Peyer's patch (tissue), 4 donors: ENCODE data around the gene WDR18.

Source experiments
- CTCF ChIP-seq, 6 experiments: fragments of 450-650 bp in 4 of 6; fragments of 200-600 bp in 2 of 6; sonication (generic) in 1 of 6; IDR thresholded peaks; one replicate each; pipeline ENCODE4 v1.5.1; 2017 to 2019; ENCODE audit warnings: antibody characterized with exemption in 6 of 6, mild to moderate bottlenecking in 3 of 6, moderate library complexity in 1 of 6
- POLR2A ChIP-seq, 2 donors: fragments of 450-650 bp; IDR thresholded peaks; one replicate each; pipeline ENCODE4 v1.5.1; 2017; ENCODE audit warnings: antibody characterized with exemption in 2 of 2, mild to moderate bottlenecking in 2 of 2, moderate library complexity in 2 of 2

DNA sequence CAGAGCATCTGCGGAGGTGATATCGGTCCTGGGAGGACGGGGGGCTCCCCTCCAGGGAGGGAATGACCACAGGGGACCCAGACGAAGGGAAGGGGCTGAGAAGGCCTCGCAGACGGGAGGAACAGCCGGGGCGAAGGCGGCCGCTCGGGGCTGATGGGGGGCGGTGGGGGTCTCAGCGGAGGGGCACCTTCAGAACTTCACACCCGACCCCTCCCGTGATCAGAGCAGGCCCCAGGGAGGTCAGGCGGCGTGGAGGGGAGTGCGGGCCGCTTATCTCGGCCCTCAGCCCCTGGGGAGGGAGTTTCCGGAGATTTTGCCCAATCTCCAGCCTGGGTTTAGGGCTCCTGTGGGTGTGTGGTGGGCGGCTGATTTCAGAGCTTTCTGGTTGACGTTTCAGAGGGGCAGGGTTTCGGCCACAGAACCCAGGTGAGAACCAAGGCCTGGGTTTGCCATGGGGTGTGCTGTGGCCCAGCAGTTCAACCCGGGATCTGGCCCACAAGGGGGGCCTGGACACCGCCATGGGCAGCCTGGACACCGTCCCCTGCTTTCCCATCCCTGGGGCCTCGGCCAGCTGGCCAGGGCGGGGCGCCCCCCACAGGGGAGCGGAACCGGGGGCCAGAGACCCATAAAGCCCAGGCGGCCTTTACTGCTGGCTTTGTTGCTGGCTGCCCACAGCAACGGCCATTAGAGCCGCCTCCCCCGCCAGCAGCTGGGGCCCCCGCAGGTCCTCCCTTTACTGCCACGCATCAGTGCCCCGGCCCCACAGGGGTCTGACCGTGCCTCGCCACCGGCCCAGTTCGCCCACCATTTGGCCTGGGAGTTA lies 29.3 kb upstream of the WDR18 start:
- TF ChIP-seq CTCF (IDR thresholded peaks at IDR 0.05) (no peak), POLR2A (IDR thresholded peaks at IDR 0.05) (no peak)
